Dermis microvascular lymphatic vessel endothelial cell (primary cell): ENCODE results near the gene ACOXL. TPM values are rescaled to one million over a fixed set of nuclear protein-coding genes. Genes with fewer than 3 reads are reported as not detected.
A peak's percentile ranks its signal among the peaks of the same experiment; 100 is the strongest.

Source experiments
- DNase-seq, 2 donors: peaks; one replicate each; pipeline versions ENCODE4 v3.0.0 to v3.0.0-alpha.2; 2010; ENCODE audit warnings: low read depth in 2 of 2
- total RNA-seq: library from RNA; depleted of rRNA; stranded (reverse); fragments of >200 nt; gene quantifications from 2 replicates; pipeline ENCODE4 v1.2.1, GENCODE V29; 2014

The ACOXL gene
- total RNA-seq, 1 donor from 2014 or later = not detected

GRCh38 chr2:110828330-110828729 lies 96.0 kb downstream of the ACOXL start:
- no peak for DNase-seq

- DNase-seq = no peak
Observed at GRCh38 chr2:110829413-110830146, 97.2 kb downstream of the ACOXL start.

GRCh38 chr2:110832740-110833139 lies 100.4 kb downstream of the ACOXL start:
- DNase-seq = no peak

GRCh38 chr2:110834134-110834827 lies 101.9 kb downstream of the ACOXL start:
- no peak for DNase-seq

DNA sequence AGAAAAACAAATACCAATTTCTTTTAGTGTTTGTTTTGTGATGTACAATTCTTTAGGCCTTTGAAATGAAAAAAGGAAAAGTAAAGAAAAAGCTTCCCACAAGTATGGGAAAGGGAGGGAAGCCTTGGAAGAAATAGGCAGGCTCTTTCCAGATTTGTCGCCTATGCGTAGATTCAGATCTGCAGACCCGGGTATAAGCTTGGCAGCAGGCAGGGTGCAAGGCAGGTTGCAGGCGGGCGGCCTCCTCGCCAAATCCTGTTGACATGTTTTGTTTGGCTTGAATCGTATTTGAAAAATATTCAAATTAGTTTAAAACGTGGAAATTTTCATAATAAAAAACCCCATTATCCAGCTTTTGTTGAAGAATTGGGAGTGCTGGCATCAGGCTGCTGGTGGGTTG lies 104.3 kb downstream of the ACOXL start:
- no peak for DNase-seq

- DNase-seq = no peak
Observed at GRCh38 chr2:110837446-110838409, 105.4 kb downstream of the ACOXL start.

- DNase-seq = no peak
Observed at GRCh38 chr2:110838657-110839384, 106.4 kb downstream of the ACOXL start.

DNA sequence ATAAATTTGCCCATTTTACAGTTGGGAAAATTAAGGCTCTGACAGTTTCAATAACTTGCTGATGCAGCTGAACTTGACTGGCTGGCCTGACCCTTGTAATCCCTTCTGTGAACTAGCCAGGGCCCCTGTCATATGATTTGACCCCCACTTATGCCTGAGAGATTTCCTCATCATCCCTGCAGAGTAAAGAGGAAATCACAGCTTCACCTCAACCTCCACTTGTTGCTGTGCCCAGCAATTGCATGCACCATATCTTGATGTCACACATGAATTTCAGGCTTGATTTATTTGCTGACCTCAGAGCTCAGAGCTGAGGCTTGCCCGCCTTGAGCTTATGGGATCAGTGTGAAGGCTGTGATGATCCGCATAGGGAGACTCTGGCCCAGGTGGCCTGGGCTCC lies 108.1 kb downstream of the ACOXL start:
- no peak for DNase-seq

DNA sequence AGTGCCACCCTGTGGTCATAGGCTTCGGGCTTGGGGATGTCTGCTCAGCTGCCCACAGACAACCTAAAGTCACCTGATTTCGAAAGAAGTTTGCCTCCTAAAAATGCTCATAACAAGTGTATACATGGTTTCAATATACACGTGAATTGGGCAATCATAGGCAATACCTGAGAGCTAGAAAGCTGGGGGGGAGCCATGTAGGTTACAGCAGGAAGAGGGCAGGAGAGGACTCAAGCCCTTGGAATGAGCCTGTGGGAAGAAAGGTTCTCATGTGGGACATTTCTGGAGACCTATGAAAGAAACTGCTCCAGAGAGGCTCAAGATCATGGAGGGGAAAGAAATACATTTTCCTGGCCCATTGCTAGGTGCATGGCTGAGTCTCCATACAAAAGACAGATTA lies 109.7 kb downstream of the ACOXL start:
- DNase-seq = no peak

DNA sequence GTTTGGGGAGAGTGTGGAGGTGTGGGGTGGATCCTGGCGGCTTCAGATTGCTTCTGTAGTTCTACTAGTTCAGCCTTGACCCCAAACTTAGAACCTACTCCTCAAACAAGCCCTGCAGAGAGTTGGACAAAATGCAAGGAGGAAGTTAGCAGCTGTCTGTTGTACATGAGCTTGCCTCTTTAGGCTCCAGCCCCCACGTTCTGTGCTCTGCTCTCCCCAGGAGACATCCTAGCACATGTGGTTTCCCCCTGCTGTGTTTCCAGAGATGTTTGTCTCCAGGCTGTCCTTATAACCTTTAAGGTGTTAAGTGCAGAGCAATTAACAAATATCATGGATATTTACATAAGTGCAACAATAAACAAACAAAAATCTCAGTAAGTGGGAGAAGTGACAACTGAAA lies 111.1 kb downstream of the ACOXL start:
- DNase-seq = no peak

GRCh38 chr2:110843959-110844510 lies 111.7 kb downstream of the ACOXL start:
- no peak for DNase-seq

- no peak for DNase-seq
Observed at GRCh38 chr2:110847651-110848050, 115.3 kb downstream of the ACOXL start.

DNA sequence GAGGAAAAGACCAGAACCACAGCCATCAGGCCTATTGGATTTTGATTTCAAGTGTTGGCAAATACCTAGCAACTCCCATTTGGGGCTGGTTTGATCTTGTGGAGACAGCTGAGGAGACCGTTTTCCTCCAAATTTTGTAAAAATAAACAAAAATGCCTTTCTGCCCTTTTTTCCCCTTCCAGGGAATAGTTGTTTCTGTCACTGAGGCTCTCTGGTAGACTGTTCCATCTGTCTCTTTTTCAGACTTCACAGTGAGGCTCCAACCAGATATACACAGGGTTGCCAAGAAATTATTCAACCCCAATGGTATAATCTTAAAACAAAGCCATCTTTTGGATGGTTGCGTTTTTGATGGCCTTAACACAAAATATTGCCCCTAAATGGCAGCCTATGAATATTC lies 115.7 kb downstream of the ACOXL start:
- no peak for DNase-seq

GRCh38 chr2:110848519-110849030 lies 116.2 kb downstream of the ACOXL start:
- no peak for DNase-seq

- DNase-seq = no peak
Observed at GRCh38 chr2:110851531-110851930, 119.2 kb downstream of the ACOXL start.

- DNase-seq = no peak
Observed at GRCh38 chr2:110852051-110852450, 119.7 kb downstream of the ACOXL start.

DNA sequence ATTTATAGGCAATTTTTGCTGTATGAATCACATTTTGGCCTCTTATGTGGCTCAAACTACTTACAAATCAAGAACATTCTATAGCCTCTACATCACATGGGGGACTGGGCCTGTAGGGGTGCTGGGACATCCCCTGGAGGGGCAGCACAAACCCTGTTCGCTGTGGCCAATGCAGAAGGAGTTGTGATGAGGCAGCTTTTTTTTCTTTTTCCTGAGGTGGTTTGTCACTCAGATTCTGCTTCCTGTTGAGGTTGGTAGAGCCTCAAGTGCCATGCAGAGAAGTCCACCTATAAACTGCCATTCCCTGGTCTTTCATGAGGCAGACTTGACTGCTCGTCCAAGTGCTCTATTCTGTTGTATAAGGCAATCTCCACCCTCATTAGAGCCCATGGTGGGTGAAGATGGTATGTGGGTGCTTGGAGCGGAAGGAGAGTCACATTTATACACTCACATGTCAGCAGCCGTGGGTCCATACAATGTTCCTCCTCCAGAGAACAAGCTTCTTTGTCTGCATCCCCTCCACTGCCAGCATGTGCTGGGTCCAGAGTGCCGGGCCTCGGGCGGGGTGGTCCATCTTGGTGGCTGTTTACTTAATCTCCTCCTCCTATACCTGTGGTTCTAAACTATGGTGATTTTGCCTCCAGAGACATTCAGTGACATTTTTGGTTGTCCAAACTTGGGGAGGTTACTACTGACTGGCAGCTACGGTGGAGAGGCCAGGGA lies 120.3 kb downstream of the ACOXL start:
- DNase-seq = no peak

DNA sequence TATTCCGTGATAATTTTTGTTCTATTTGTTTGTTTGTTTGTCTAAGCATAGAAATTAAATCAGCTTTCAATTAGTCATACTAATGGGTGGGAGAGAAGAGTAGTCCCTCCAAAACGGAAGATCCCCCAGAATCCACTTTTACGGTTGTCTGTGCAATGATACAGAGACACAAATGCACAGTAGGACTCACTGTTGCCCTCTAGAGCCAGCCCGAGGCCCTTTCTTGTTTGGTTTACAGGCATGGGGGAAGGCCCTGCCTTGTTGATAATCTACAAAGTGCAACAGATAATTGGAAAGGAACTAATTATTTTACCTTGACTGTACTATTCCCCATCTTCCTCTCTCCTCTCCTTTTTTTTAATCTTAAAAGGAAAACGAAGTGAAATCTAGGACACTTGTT lies 121.1 kb downstream of the ACOXL start:
- peak; percentile 6 to 41 for DNase-seq

- no peak for DNase-seq
Observed at GRCh38 chr2:110853948-110854347, 121.6 kb downstream of the ACOXL start.
